RWPE2 (cell line): Measurements from ENCODE around the gene DCAF7.
A peak's percentile ranks its signal among the peaks of the same experiment; 100 is the strongest.

Experiments used
- ATAC-seq: fragments of 200-7000 bp; cut with Tn5 transposase; 3 replicates; pipeline ENCODE4 v1.9.1; 2021; ENCODE audit warnings: low read depth
- DNase-seq: peaks from one replicate; pipeline ENCODE4 v3.0.0-alpha.2; 2020; ENCODE audit warnings: low spot score
- H3K27ac ChIP-seq: fragments of 450-650 bp; 2 replicates; pipeline ENCODE4 v1.5.1; 2017; ENCODE audit warnings: mild to moderate bottlenecking; ENCODE audit not compliant: poor library complexity, severe bottlenecking
- H3K27me3 ChIP-seq: fragments of 250-450 bp; sonication (Bioruptor Pico); 2 replicates; pipeline ENCODE4 v1.5.1; 2021; ENCODE audit warnings: mild to moderate bottlenecking, moderate library complexity; ENCODE audit not compliant: insufficient read depth, poor library complexity, severe bottlenecking
- H3K36me3 ChIP-seq: fragments of 250-450 bp; sonication (Bioruptor Pico); 2 replicates; pipeline ENCODE4 v1.5.1; 2020; ENCODE audit warnings: low read depth, mild to moderate bottlenecking, moderate library complexity
- H3K4me1 ChIP-seq: fragments of 250-450 bp; sonication (Bioruptor Pico); 2 replicates; pipeline ENCODE4 v1.5.1; 2021; ENCODE audit warnings: mild to moderate bottlenecking, moderate library complexity; ENCODE audit not compliant: insufficient read depth, poor library complexity, severe bottlenecking
- H3K4me3 ChIP-seq: fragments of 250-450 bp; sonication (Bioruptor Pico); 2 replicates; pipeline ENCODE4 v1.5.1; 2021; ENCODE audit warnings: mild to moderate bottlenecking, moderate library complexity; ENCODE audit not compliant: severe bottlenecking
- H3K9me3 ChIP-seq: fragments of 250-450 bp; sonication (Bioruptor Pico); 2 replicates; pipeline ENCODE4 v1.5.1; 2021; ENCODE audit warnings: mild to moderate bottlenecking, moderate library complexity; ENCODE audit not compliant: severe bottlenecking
- TF ChIP-seq, protein P1 (sequence below): fragments of 450-650 bp; IDR thresholded peaks from one replicate; pipeline ENCODE4 v1.5.1; 2017; ENCODE audit warnings: mild to moderate bottlenecking, moderate library complexity; ENCODE audit not compliant: poor library complexity, severe bottlenecking

Gene DCAF7

DNA sequence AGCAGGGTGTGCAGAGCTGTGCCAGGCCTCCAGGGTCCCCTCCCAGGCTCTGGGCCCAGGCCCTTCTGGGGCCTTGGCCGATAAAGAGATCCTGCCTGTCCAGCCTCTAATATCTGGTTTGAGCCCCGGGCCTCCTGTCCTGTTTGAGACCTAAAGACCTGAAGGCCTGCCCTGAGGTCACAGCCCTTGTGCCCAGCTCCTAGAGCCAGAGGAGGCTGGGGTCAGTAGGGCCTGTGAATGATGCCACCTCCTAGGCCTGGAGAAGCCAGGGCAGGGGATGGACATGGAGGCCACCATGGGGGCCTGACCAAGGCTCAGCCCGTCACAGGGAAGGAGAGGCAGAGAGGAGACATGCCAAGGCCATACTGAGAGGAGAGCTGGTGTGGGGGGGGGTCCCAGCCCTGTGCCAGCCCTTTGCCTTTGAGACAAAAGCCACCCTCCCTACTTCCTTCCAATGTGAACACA, 19.7 kb upstream of the DCAF7 start:
- Histone ChIP-seq H3K36me3 (no peaks in the 10 kb centered on the region), H3K27ac (no peak overlapping the region), H3K4me1 (no peaks in the 10 kb centered on the region), H3K4me3 (no peak overlapping the region), H3K9me3 (no peaks in the 10 kb centered on the region), H3K27me3 (no peaks in the 10 kb centered on the region)
- TF ChIP-seq, protein P1, sequence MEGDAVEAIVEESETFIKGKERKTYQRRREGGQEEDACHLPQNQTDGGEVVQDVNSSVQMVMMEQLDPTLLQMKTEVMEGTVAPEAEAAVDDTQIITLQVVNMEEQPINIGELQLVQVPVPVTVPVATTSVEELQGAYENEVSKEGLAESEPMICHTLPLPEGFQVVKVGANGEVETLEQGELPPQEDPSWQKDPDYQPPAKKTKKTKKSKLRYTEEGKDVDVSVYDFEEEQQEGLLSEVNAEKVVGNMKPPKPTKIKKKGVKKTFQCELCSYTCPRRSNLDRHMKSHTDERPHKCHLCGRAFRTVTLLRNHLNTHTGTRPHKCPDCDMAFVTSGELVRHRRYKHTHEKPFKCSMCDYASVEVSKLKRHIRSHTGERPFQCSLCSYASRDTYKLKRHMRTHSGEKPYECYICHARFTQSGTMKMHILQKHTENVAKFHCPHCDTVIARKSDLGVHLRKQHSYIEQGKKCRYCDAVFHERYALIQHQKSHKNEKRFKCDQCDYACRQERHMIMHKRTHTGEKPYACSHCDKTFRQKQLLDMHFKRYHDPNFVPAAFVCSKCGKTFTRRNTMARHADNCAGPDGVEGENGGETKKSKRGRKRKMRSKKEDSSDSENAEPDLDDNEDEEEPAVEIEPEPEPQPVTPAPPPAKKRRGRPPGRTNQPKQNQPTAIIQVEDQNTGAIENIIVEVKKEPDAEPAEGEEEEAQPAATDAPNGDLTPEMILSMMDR, result no peak
- ATAC-seq (no peak), DNase-seq (no peak)

DNA sequence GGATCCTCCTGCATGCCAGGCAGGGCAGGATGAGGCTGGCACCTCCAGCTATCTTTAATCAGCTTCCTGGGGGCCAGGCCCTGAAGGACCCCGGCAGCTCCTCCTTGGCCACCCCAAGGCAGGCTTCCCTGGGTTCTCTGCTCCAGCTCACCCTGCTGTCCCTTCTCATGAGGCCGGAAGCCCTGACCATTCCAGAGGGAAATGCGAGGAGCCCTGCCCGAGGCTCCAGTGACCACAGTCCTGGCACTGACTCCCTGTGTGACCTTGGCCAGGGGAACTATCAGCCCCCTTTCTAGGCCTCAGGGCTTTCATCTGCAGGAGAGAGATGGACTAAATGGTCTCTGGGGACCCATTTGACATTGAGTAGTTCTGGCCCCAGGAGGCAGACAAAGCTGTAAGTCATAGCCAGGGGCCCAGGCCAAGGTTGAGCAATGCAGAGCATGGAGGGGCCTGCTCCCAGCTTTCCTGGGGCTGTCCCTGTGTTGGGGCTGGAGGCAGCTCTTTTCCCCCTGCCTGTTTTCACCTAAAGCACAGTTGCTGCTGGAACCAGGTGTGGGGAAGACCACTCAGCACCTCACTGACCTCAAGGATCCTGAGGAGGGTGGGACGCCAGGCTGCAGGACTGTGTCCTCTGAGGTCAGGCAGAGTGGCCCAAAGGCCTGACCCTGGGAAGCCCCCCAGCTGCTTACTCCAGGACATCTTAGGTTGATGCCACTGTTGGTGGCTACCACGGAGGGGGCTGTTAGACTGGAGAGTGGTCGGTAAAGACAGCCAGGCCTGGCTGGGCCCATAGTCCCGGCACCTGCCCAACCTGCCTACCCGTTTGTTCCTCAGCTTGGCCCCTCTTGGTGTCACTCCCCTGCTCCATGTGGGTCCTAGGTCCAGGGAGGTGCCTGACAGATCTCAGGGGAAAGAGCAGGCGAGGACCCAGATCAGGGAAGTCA, 19.0 kb upstream of the DCAF7 start:
- no peaks in the 10 kb centered on the region for H3K4me1 ChIP-seq
- TF ChIP-seq, protein P1, result no peak
- H3K27me3 ChIP-seq, result no peaks in the 10 kb centered on the region
- H3K27ac ChIP-seq, result no peak overlapping the region
- ATAC-seq, result no peak
- no peaks in the 10 kb centered on the region for H3K36me3 ChIP-seq
- H3K4me3 ChIP-seq, result no peak overlapping the region
- no peaks in the 10 kb centered on the region for H3K9me3 ChIP-seq
- DNase-seq, result no peak

DNA sequence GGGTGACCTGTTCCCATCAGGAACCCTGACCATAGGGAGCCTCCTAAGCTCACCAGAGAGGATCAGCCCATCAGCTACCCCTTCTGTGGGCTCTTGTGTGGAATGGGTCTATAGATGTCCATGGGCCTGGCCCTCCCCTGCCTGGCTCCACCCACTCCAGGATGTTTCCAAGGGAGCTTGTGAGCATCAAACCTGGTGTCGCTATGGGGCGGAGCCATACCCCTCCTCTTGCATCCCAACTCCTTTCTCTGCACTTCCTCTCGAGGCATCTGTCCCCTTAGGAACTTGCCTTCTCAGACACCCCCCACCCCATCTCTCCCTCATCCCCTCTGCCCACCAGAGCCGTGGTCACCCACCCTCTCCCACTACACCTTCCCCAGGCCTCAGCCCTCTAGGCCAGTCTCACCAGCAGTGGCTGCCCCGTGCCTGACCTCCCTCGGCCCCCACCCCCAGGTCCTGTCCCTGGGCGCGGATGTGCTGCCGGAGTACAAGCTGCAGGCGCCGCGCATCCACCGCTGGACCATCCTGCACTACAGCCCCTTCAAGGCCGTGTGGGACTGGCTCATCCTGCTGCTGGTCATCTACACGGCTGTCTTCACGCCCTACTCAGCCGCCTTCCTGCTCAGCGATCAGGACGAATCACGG, 16.7 kb upstream of the DCAF7 start:
- no peaks in the 10 kb centered on the region for H3K4me1 ChIP-seq
- no peaks in the 10 kb centered on the region for H3K36me3 ChIP-seq
- H3K4me3 ChIP-seq, result no peak overlapping the region
- peaks cover 10% of the 10 kb centered on the region for H3K27me3 ChIP-seq
- TF ChIP-seq, protein P1, result no peak
- H3K9me3 ChIP-seq, result no peaks in the 10 kb centered on the region
- DNase-seq (peak; percentile 71), ATAC-seq (no peak)
- H3K27ac ChIP-seq, result no peak overlapping the region

DNA sequence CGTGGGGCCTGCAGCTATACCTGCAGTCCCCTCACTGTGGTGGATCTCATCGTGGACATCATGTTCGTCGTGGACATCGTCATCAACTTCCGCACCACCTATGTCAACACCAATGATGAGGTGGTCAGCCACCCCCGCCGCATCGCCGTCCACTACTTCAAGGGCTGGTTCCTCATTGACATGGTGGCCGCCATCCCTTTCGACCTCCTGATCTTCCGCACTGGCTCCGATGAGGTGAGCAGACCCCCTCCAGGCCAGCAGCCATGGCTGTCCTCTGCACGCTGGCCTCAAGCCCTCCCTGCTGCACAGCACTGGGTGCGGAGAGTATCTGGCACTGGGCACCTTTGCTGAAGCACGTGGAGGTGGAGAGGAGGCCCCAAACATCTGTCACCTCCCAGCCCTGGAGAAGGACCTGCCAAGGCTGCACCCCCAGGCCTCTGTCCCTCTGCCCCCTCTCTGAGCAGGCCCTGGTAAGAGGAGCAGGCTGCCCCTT, 16.2 kb upstream of the DCAF7 start:
- no peak for DNase-seq
- no peak for ATAC-seq
- Histone ChIP-seq H3K4me1 (no peaks in the 10 kb centered on the region), H3K9me3 (no peaks in the 10 kb centered on the region), H3K27me3 (peaks cover 16% of the 10 kb centered on the region), H3K4me3 (no peak overlapping the region), H3K27ac (no peak overlapping the region), H3K36me3 (no peaks in the 10 kb centered on the region)
- TF ChIP-seq, protein P1, result no peak
